Epithelial cell of esophagus (primary cell): ENCODE data around the gene TCAP.

Experiments used
- DNase-seq: peaks from one replicate; pipeline ENCODE4 v3.0.0; 2010; ENCODE audit warnings: low read depth
- H3K4me3 ChIP-seq: 2 replicates; pipeline ENCODE4 v1.5.1; 2011; ENCODE audit warnings: mild to moderate bottlenecking, low read length, control low read depth
- CTCF ChIP-seq: IDR thresholded peaks from 2 replicates; pipeline ENCODE4 v1.5.1; 2011; ENCODE audit warnings: low read depth, mild to moderate bottlenecking, low read length, control low read depth, inconsistent platforms; ENCODE audit not compliant: insufficient read depth; ENCODE audit errors: missing control alignments

Gene TCAP

GRCh38 chr17:39658760-39659159 lies 6.4 kb upstream of the TCAP start:
- no peak for TF ChIP-seq CTCF
- no peak overlapping the region for H3K4me3 ChIP-seq
- DNase-seq: no peak

GRCh38 chr17:39659279-39660010 lies 5.7 kb upstream of the TCAP start:
- TF ChIP-seq CTCF: no peak
- no peak overlapping the region for H3K4me3 ChIP-seq
- DNase-seq: no peak

GRCh38 chr17:39660011-39660360 lies 5.2 kb upstream of the TCAP start:
- DNase-seq: no peak
- no peak overlapping the region for H3K4me3 ChIP-seq

GRCh38 chr17:39660397-39661385 lies 4.5 kb upstream of the TCAP start:
- DNase-seq: no peak
- TF ChIP-seq CTCF: no peak
- no peak overlapping the region for H3K4me3 ChIP-seq

More at GRCh38 chr17:39660011-39660360, 5.2 kb upstream of the TCAP start:
- TF ChIP-seq CTCF: no peak

- DNase-seq: no peak
- H3K4me3 ChIP-seq: no peak overlapping the region
- TF ChIP-seq CTCF: no peak
These were observed 3.2 kb upstream of the TCAP start for GRCh38 chr17:39661744-39662541.

- TF ChIP-seq CTCF: no peak
- no peak for DNase-seq
- H3K4me3 ChIP-seq: no peak overlapping the region
These were observed 2.4 kb upstream of the TCAP start for GRCh38 chr17:39662551-39663339.
